CD4-positive, alpha-beta T cell treated with Interleukin-4 for 4 hours (primary cell): ENCODE data around the gene RPP25L.

Source experiments
- DNase-seq: peaks from one replicate; pipeline ENCODE4 v3.0.0-alpha.2; 2020

The RPP25L gene

DNA sequence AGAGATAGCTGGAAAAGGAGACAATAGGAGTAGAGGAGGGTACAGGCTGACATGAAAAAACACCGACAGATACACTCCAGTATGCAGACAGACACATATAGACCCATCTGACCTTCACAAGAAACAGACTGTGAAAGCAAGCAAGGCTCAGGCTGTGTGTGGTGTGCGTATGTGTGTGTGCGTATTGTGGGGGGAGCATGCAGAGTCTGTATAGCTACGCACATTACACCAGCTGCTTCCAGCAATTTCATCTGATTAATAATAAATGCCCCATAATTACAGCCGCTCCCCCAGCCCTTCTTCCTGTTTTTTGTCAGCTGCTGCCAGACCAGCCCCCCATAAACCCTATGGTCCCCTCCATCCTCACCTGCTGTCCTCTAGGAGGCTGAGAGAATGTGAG is 29.1 kb downstream of the RPP25L start:
- DNase-seq = no peak

DNA sequence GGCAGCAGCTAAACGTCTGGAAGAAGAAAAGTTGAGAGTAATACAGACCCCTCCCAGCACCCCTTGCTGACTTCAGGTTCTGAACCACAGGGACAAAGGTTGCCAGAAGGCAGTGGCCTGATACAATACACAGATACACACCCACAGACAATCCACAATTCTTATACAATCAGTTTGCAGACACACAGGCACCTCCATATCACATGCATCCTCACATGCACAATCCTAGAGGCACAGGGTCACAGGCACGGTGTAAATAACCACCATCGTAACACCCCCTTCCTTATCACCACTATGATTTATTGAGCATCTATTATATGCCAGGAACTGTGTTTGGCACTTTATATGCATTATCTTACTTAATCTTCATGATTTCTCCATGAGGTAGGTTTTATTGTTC is 30.6 kb downstream of the RPP25L start:
- DNase-seq = no peak

DNA sequence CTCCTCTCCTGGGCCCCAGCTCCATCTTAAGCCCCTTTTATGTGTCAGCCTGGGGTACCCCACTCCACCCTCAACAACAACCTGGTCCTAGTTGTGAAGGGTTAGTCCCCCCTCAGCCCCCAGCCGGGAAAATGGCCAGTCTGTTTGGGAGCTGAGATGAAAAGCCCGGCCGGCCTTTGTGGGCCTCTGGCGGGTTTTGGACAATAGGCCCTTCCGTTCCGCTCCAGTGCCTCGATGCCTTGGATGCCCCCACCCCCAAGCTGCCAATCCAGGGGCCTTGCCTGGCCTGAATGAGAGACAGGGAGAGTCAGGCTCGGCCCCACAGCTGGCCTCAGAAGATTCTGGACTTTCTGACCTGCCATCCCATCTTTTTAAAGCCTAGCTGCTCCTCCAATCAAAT is 31.5 kb downstream of the RPP25L start:
- DNase-seq = no peak

DNA sequence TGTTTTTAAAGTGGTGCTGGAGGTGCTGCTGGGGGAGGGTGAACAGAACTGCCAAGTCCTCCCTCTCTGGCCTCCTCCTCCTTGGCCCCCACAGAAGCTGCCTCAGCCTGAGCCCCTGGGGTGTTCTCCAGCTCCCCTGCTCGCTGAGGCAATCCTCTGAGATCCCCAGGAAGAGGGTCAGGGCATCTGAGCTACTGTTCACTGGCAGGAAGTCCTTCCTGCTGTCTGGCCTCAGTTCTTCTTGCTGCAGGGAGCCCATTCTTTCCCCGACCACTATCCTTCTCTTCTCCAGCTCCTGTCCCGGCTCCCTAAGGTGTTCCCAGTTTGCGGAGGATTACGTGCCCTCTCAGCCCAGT is 32.1 kb downstream of the RPP25L start:
- no peak for DNase-seq

DNA sequence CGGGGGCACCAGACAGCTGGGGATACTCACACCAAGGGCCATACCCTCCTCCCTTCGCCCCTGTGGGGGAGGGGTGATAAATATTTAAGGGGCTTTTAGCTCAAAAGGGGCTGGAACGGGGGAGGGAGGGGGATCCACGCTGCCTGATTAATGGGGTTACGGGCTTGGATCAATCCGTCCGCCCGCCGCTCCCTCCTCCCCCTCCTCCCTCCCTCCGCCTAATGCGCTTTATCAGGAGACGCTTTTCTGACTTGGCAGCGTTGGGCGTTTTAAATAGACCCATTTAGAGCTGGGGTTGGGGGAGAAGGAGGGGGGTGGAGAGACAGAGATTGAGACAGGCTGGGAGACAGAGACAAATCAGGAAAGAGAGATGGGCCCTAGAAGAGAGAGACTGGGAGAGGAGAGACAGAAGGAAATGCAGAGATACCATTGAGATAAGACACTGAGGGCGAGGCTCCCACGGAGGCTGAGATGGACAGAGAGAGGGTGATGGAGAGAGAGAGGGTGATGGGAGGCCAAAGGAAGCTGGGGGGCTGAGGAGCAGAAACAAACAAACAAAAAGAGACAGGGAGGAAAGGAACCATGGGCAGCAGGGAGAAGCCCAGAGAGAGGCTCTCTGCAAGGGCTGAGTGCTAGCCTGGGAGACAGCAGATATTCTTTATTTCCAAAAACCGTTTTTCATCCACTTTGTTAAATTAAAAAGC is 32.6 kb downstream of the RPP25L start:
- DNase-seq = no peak

DNA sequence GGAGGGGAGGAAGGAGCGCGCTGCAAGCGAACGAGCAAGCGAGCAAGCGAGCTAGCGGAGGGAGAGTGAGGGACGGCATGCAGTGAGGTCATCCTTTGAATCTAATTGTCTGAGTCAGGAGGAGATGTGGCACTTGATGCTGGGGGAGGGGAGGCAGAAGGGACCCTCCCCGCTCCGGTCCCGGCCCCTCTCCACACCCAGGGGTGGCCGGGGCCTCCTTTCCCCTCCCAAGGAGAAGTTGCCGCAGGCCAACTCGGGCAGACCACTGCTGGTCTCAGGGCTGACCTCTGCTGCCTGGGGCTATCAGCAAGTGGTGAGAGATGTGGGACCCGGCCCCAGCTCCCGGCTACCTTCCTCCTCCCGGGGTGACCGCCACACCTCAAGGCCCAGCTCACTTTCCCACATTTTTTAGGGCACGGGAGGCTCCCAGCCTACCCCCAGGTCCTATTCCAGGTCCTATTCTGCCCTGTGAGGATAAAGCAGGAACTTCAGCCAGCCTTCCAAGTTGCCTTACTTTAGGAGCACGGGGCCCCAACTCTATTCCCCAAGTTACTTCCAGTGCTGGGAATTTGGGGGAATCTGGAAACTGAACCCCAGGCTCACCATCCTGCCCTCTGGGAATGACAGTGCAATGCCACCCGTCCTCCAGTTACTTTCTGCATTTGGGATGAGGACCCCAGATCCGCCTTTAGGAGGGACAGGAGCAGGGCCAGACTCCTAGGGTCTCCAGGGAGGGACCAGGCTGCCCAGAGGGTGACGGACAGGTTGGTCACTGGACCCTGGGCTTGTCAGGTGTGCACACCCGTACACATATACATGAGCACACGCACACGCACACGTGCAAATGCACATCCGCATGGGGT is 33.4 kb downstream of the RPP25L start:
- no peak for DNase-seq

DNA sequence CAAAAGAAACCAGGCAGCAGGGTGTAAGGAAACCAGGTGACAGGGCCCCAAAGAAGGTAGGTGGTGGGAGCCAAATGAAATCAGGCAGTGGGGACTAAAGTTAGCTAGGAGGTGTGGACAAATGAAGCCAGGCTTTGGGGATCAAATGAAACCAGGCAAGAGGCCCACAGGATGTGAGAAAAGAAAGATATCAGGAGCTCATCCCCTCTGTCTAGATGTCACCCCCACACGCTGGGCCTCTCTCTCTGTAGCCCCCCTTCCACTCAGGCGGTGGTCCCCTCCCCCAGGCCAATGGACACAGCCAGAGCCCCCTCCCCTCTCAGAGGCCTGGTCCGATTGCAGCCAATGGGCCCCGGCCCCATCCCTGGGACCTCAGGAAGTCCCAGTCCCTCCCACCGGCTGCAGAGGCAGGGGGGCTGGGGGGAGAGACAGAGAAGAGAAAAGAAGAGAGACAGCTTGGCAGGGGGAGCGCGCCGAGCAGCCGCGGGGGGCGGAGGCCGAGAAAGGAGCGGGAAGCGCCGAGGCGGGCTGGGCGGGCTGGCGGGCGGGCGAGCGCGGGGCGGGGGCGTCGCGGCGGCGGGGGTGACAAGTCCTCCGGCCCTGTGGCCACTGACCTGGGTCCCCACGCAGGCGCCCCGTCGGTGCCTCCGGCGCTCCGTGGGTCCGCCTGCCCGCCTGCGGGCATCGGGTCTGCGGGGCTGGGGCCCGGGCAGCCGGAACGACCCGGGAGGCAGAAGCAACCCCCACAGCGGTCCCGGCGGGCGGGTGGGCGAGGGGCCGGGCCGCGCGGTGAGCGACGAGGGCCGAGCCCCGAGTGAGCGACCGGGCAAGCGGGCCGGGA is 34.3 kb downstream of the RPP25L start:
- no peak for DNase-seq

DNA sequence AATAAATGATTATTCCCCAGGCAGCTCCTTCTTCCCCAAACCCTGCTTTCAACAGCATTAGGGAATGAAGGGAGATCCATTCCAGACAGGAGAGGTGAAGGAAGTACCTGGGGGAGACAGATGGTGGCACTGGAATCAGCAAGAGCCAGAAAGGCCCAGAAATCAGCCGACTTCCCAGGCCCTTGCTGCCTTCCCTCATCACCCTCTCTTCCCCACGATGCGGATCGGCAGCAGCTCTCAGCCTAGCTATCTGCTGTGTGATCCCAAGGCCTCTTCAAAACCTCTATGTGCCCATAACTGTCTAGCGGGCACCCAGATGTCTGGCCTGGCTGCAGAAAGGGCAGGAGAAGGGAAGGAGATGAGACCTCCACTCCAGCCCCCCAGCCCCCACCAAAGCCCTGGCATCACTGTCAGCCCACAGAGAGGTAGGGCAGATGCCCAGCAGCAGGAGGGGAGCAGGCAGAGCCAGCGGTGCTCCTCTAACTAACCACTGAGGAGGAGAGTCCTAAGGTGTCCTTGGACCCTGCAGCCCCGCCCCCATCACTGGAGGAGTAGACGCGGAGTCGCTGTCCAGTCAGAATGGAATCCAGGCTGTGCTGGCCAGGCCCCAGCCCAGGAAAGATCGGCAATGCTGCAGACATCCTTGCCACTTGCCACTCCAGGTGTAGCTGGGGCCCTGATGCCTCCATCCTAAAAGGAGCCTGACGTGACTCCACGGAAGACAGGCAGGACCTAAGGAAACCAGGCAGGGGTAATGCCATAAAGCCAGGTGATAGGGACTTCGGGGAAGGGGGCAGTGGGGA is 35.1 kb downstream of the RPP25L start:
- no peak for DNase-seq

DNA sequence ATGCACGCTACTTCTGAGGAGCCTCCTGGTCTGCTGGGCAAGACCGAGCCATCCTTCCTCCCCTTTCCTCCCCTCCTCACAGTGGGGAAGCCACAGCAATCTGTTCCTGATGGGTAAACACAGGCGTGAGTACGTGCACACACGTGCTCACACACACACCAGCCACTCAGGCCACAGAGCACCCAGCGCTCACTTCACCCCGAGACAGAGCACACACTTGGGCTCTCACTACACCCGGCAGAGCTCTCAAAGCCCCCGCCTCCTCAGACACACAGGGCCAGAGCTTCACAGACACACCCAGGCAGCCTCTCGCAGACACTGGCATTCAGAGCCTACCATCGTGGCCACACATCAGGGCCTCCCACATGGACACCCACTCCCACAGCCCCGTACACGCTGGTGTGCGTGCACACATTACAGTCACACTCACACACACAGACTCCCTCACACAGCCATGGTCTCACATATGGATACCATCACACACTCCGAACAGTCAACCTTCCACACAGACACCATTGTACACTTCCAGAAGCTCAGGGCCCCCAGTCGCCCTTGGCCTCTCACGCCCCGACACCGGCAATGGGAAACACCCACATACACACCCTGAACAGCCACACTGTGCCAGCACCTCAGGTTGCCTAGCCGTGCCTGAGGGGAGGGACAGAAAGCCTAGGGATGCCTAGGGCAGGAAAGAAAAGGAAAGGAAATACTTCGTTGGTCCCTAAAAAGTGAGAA is 35.9 kb downstream of the RPP25L start:
- DNase-seq = no peak

DNA sequence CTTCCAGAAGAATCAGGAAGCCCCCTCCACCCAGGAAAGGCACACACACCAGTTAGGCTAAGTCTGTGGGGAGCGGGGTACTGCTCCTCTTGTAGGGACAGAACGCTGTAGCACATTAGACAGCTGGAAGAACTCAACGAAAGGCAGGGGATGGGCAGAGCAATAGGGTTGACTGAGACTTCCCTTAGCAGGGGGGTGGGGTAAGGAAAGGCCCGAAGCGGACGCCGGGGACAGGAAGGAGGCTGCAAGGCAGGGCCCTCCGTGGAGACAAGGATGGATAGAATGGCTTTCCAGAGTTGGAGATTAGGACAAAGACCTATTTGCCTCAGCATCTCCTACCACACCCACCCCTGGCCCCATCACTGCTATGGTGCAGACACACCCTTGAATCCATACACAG is 36.7 kb downstream of the RPP25L start:
- DNase-seq = no peak

DNA sequence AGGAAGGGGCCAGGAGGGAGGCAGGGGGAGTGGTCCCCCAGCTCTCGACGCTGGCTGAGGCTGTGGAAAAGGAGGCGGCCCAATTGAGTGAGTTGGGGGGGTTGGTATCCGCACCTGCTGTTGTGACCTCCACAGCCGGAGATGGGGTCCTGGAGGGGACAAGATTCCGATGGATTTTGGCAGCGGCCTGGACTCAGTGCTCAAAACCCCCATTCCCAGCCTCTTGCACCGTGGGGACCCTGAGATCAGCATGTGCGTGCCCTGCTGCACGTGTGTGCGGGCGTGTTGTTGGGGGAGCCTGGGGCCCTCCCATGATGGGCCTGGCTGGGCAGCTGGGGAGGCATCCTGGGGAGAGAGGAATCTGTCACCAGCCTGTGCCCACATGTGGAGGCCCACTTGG is 37.3 kb downstream of the RPP25L start:
- no peak for DNase-seq

DNA sequence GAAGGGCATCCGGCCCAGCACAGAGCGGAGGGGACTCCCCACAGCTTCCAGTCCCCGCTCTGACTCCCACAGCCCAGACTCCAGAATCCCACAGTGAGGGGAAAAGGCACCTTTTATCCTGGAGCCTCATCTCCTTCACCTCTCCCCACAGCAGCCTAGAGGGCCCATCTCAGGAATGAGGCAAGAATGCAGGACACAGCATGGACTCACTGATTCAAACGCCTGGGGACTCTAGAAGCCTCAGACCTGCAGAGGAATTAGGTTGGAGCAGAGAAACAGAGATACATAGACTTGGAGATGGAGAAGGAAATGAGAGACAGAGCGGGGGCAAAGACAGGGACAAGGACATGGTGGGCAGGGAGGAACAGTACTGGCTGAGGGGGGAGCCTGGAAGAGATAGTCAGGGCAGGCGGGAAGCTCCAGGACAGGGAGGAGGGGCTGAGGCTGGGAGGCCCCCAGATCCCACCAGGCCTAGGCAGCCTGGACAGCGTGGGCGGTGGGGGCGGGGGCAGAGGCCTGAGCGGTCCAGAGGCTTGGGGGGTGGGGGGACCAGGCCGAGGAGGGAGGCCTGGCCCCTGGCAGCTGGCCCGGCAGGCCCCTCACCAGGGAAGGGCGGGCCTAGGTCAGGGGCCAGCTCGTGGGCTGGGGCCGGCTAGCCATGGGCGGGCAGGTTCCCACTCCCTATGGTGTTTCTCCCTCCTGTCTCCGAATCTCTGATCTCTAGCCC is 38.1 kb downstream of the RPP25L start:
- DNase-seq = no peak

DNA sequence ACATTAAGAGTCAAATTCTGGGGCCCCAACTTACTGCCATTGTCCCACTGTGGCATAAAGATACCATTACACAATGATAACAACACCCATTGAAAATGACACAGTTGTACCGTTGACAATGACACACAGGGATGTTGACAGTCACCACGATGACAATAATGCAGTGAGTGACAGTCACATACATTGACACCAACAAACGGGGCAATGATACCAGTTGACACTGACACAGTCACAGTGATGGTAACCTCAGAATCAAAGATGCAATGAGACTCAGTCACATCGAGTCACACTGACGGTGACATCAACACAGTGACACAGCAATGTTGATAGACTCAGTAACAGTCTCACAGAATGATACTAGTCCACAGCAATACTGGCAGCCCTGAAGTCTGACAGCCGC is 39.3 kb downstream of the RPP25L start:
- no peak for DNase-seq

DNA sequence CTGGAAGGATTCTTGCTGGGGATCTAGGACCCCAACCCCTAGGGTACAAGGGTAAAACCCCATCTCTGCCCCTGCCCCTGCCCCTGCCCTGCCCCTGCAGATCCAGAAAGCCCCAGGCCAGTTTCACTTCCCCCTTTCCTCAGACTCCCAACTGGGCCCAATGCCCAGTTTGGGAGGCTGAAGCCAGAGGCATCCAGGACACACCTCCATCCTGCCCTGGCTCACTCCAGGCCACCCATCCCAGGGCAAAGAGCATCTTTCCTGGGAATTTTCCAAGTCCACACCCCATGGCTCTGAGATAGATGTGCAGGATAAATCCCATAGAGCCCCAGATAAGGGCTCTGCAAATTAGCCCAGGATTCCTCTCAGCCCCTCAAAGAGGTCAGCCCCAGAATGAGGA is 39.8 kb downstream of the RPP25L start:
- no peak for DNase-seq

DNA sequence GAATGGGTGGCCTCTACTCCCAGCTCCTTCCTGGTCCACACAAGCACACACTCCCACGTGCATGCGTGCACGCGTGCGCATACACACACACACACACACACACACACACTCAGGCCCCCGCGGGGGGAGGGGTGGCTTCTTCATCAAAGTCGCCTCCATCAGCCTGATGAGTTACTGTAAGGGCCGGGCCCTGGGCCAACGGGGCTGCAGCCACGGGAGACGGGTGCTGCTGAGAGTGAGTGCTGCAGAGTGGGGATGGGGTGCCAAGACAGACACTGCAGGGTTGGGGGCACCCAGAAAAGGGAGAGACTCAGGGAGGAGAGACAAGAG is 40.5 kb downstream of the RPP25L start:
- no peak for DNase-seq

DNA sequence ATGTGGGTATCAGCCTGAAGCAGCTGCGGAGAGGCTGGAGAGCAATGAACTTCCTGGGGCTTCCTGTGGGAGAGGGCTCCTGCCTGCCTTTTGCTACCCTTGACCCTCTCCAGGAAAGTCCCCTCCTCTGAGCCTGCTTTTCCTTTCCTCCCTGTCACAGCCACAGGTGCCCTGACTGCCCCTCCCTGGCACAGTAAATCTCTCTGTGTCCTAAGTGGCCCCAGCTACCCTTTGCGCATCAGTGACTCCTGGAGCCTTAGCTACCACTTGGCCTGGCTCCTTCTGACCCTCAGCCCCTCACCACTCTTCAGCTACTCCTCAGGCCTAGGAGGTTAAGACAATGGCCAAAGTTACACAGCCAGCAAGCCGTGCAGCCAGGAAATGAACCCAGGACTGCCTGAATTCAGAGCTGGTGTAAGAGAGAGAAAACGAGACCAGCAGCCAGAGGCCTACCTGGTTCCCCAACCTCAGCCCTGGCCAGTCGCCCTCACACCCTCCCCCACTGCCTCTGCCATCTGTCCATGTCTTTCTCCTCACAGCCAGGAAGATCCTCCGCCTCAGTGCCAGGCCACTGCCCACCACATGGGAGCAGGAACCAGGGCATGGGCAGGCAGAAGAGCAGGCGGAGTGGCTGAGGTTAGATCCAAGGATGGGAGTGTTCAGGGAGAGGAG is 41.0 kb downstream of the RPP25L start:
- DNase-seq = no peak

DNA sequence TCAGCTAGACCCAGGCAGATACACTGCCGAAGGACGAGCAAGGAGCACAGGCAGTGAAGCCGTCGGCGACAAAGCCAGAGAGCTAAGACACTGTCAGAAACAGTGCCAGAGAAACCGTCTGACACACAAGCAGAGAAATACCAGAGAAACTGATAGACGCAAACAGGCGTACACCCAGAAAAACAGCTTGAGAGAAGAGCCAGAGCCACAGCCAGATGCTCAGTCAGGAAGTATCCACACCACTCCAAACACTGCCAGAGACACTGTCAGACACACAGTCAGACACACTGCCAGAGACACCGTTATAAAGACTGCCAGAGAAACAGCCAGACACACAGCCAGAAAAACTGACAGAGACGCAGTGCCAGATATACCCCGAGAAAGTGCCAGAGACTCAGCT is 41.5 kb downstream of the RPP25L start:
- DNase-seq = no peak

DNA sequence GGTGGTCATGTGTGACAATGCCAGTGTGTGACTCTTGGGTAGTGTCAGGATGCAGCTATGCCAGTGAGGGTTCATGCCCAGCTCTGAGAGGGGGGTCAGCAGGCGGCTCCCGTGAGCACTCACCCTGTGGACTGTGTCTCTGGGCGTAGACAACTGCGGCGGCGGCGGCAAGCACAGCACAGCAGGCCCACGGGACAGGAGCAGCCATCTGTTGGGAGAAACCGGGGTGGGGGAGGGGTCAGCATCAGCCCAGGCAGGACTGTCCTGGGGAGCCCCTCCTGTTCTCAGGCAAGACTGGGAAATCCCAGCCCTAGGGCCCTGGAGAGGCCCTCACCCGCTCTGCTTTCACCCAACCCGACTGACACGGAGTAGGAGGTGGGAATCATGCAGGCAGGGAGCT is 43.1 kb downstream of the RPP25L start:
- no peak for DNase-seq

DNA sequence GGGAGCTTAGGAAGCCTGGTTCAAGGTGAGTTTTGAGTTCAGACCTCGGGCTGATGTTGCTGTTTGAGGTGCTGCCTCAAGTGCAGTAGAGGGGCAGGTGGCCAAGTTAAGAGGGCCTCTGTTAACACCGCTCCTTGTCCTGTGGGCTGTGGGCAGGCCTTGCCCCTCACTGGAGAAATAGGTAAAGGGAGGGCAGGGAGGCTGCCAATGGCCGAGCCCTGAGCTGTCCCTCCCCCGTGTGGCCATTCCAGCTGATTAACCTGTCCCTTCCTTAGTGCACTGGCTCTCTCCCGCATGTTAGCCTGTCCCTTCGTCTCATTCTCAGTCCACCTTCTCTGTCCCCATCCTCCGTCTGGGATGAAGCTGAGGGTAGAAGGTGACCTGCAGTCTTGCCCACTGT is 43.8 kb downstream of the RPP25L start:
- DNase-seq = no peak

DNA sequence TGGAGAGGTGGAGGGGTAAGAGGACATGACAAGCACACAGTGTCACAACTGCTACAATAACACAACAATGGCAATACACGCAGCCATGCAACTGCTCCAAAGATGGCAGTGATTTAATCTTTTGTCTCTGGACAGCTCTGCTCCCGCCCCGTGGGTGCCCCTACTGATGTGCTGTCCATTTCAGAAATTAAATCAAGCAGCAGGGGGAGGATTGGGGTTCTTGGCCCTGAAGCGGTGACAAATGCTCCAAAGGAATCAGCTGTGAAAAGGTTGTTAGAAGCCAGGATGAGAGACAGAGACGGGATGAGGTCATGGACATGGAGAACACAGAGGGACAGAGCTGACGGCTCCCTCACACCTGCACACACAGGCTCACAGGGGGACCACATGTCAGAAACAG is 44.9 kb downstream of the RPP25L start:
- DNase-seq = no peak

DNA sequence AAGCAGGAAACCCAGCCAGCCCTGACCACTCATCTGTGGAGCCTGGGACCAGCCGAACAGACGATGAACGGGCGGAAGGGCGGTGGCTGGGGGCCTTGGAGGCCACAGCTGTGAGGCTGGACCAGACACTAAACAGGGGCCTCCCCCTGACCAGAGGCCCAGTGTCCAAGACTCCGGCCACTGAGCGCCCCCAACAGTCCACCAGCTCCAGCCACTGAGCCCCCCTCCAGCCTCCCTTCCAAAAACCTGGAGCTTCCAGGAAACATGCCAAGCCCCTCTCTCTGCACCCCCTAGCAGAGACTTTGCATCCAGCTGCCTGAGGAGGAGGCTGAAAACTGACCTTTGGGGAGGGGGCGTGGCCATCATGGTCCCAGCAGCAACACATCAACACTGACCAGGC is 45.6 kb downstream of the RPP25L start:
- DNase-seq = no peak
